Naive thymus-derived CD4-positive, alpha-beta T cell (primary cell): ENCODE measurements around the gene B4GAT1. TPM values are rescaled to one million over a fixed set of nuclear protein-coding genes. Genes with fewer than 3 reads are reported as not detected.
A peak's percentile ranks its signal among the peaks of the same experiment; 100 is the strongest.
"Not testable (repeated sequence)": the region's sequence is repeated elsewhere in the genome, so short reads cannot be mapped to it uniquely, and the experiment has no call there.

Experiments used
- ATAC-seq: fragments of 150-1000 bp; cut with Tn5 transposase; 2 replicates; pipeline ENCODE4 v1.10.0; 2021; ENCODE audit warnings: mild to moderate bottlenecking, moderate library complexity
- CTCF ChIA-PET: fragments of 350-600 bp; sonication (Branson Sonifier 250); formaldehyde crosslinking; loops from one replicate; lab custom pipeline; 2021; ENCODE audit warnings: antibody characterized with exemption; lab: Charles Lee
- POLR2A ChIA-PET: fragments of 350-600 bp; sonication (Branson Sonifier 250); formaldehyde crosslinking; loops from one replicate; lab custom pipeline; 2021; ENCODE audit warnings: antibody characterized with exemption, inconsistent platforms; lab: Charles Lee
- DNase-seq, 9 donors: peaks; one replicate each; pipeline versions ENCODE4 v3.0.0 to v3.0.0-alpha.2; 2020 to 2022; ENCODE audit warnings: mixed read lengths in 1 of 9
- H3K27ac ChIP-seq: one replicate; pipeline ENCODE4 v1.7.0; 2013; ENCODE audit warnings: mild to moderate bottlenecking, low read depth, low read length, moderate library complexity
- H3K27me3 ChIP-seq, 2 donors: one replicate each; pipeline ENCODE4 v1.7.0; 2013; ENCODE audit warnings: low read length in 2 of 2, mild to moderate bottlenecking in 2 of 2, moderate library complexity in 2 of 2; ENCODE audit not compliant: control insufficient read depth in 2 of 2, insufficient read depth in 2 of 2
- H3K36me3 ChIP-seq, 3 experiments: 1 replicate in 2 of 3; 2 replicates in 1 of 3; pipeline ENCODE4 v1.7.0; 2013; ENCODE audit warnings: low read length in 3 of 3, mild to moderate bottlenecking in 3 of 3, moderate library complexity in 1 of 3; ENCODE audit not compliant: insufficient read depth in 3 of 3, control insufficient read depth in 2 of 3
- H3K4me1 ChIP-seq, 2 donors: one replicate each; pipeline ENCODE4 v1.7.0; 2013; ENCODE audit warnings: low read length in 2 of 2, mild to moderate bottlenecking in 2 of 2, moderate library complexity in 1 of 2; ENCODE audit not compliant: control insufficient read depth in 2 of 2, insufficient read depth in 2 of 2
- H3K4me3 ChIP-seq: 2 replicates; pipeline ENCODE4 v1.7.0; 2013; ENCODE audit warnings: mild to moderate bottlenecking, low read length
- H3K9me3 ChIP-seq, 3 experiments: 1 replicate in 2 of 3; 2 replicates in 1 of 3; pipeline ENCODE4 v1.7.0; 2013; ENCODE audit warnings: low read length in 3 of 3; ENCODE audit not compliant: control insufficient read depth in 2 of 3
- H3K27ac Mint-ChIP-seq, 9 donors: one replicate each; pipeline ENCODE4 v1.8.0; 2020 to 2022; ENCODE audit warnings: mixed read lengths in 9 of 9, mild to moderate bottlenecking in 8 of 9, moderate library complexity in 5 of 9, inconsistent platforms in 2 of 9
- H3K27me3 Mint-ChIP-seq, 5 donors: one replicate each; pipeline ENCODE4 v1.8.0; 2021 to 2022; ENCODE audit warnings: mixed read lengths in 5 of 5, mild to moderate bottlenecking in 1 of 5
- H3K36me3 Mint-ChIP-seq, 5 donors: one replicate each; pipeline ENCODE4 v1.8.0; 2020 to 2022; ENCODE audit warnings: mixed read lengths in 5 of 5, mild to moderate bottlenecking in 3 of 5, inconsistent platforms in 1 of 5
- H3K4me1 Mint-ChIP-seq, 7 donors: one replicate each; pipeline ENCODE4 v1.8.0; 2020 to 2022; ENCODE audit warnings: mixed read lengths in 7 of 7, mild to moderate bottlenecking in 3 of 7, inconsistent platforms in 1 of 7
- H3K4me3 Mint-ChIP-seq, 10 donors: one replicate each; pipeline ENCODE4 v1.8.0; 2020 to 2022; ENCODE audit warnings: mild to moderate bottlenecking in 10 of 10, mixed read lengths in 10 of 10, moderate library complexity in 6 of 10, inconsistent platforms in 2 of 10
- H3K9me3 Mint-ChIP-seq, 11 donors: one replicate each; pipeline ENCODE4 v1.8.0; 2020 to 2022; ENCODE audit warnings: mixed read lengths in 11 of 11, mild to moderate bottlenecking in 4 of 11, inconsistent platforms in 1 of 11, moderate library complexity in 1 of 11
- intact Hi-C, 2 donors: fragments of 100-400 bp; cut with micrococcal nuclease; formaldehyde crosslinking; loops; one replicate each; pipeline ENCODE4 v1.15.1; 2023
- polyA plus RNA-seq, 2 donors: library from polyadenylated mRNA; unstranded; fragments of 300-500 nt; fragmentation: Illumina TruSeq; gene quantifications; one replicate each; pipeline ENCODE4 v1.2.3, GENCODE V29; 2021
- total RNA-seq, 6 experiments: library from RNA in 5 of 6; stranded (reverse) in 5 of 6; gene quantifications; 1 replicate in 5 of 6; 2 replicates in 1 of 6; pipeline ENCODE4 v1.2.3 and lab custom pipeline; 2021 to 2026

The B4GAT1 gene
- total and polyA plus RNA-seq, 7 experiments from 2014 or later = 2.2 to 18.2 (median 10.3) TPM

GRCh38 chr11:66360406-66361073 lies 13.1 kb upstream of the B4GAT1 start:
- ChIA-PET CTCF (interaction anchor here (1.3 kb wide), 1 partner anchor 26 kb away, joined by 6 read pairs; no protein-coding TSS in a partner anchor), POLR2A (interaction anchor here (1.2 to 2.3 kb wide), 2 partner anchors 10 to 13 kb away, joined by 3 to 8 read pairs; partner anchors contain the start of gene B4GAT1)
- intact Hi-C loops = no loop called here
- H3K27ac ChIP-seq = no peak overlapping the region
- Mint-ChIP-seq H3K27me3 (no peaks in the 10 kb centered on the region), H3K27ac (peak overlapping the region in 1 of 9 donors; percentile 62), H3K4me1 (peaks cover 0 to 3% (median 0%) of the 10 kb centered on the region in 7 donors), H3K36me3 (peaks cover 0 to 3% (median 0%) of the 10 kb centered on the region in 5 donors), H3K4me3 (no peak overlapping the region), H3K9me3 (no peaks in the 10 kb centered on the region)
- H3K27me3 ChIP-seq = no peaks in the 10 kb centered on the region
- ATAC-seq (no peak), DNase-seq (no peak)
- no peak overlapping the region for H3K4me3 ChIP-seq
- H3K36me3 ChIP-seq = peaks cover 0 to 13% (median 0%) of the 10 kb centered on the region in 3 experiments
- no peaks in the 10 kb centered on the region for H3K4me1 ChIP-seq
- H3K9me3 ChIP-seq = no peaks in the 10 kb centered on the region

DNA sequence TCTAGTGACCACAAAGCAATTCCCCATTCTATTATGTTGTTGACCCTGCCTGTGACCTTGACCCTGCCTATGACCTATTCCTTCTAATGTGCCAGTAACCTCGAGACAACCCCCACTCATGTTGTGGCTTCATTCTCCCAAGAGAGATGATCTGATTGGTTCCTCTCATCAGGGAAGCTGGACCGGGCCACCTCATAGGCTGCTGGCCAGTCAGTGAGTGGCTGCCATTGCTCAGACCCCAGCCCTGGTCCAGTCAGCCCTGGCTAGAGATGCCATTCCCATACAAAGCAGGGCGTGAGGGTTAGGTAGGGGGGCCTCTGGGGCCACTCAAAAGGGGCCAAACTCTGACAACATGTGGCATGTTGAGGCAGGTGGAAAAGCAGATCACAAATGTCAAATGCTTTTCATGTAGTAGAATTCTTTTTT lies 12.2 kb upstream of the B4GAT1 start:
- no peak overlapping the region for H3K4me3 Mint-ChIP-seq
- H3K27me3 ChIP-seq = no peaks in the 10 kb centered on the region
- no peak overlapping the region for H3K4me3 ChIP-seq
- POLR2A ChIA-PET = no interaction called here
- no peak for DNase-seq
- no peak overlapping the region for H3K27ac ChIP-seq
- no peaks in the 10 kb centered on the region for H3K4me1 ChIP-seq
- H3K27me3 Mint-ChIP-seq = no peaks in the 10 kb centered on the region
- ATAC-seq = no peak
- H3K4me1 Mint-ChIP-seq = peaks cover 0 to 3% (median 0%) of the 10 kb centered on the region in 7 donors
- H3K9me3 ChIP-seq = no peaks in the 10 kb centered on the region
- peaks cover 0 to 3% (median 0%) of the 10 kb centered on the region in 5 donors for H3K36me3 Mint-ChIP-seq
- H3K27ac Mint-ChIP-seq = peak overlapping the region in 3 of 9 donors; percentile 19 to 74 (median 28)
- CTCF ChIA-PET = no interaction called here
- intact Hi-C loops = no loop called here
- no peaks in the 10 kb centered on the region for H3K9me3 Mint-ChIP-seq
- H3K36me3 ChIP-seq = peaks cover 0 to 13% (median 0%) of the 10 kb centered on the region in 3 experiments

DNA sequence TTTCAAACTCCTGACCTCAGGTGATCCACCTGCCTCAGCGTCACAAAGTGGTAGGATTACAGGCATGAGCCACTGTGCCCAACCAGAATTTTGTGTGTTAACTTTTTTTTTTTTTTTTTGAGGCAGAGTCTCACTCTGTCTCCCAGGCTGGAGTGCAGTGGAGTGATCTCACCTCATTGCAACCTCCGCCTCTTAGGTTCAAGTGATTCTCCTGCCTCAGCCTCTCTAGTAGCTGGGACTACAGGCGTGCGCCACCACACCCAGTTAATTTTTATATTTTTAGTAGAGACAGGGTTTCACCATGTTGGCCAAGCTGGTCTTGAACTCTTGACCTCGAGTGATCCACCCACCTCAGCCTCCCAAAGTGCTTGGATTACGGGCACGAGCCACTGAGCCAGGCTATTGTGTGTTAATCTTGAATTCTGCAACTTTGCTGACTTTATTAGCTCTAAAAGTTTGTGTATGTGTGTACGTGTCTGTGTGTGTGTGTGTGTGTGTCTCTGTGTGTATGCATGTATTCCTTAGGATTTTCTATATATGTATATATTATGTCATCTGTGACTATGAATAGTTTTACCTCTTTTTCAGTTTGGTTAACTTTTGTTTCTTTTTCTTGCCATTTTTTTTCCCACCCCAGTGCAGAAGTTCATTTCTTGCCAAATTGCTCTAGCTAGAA lies 3.3 kb upstream of the B4GAT1 start:
- ChIA-PET POLR2A (interaction anchor here (7.8 kb wide), 1 partner anchor 20 kb away, joined by 58 read pairs; the partner anchor contains the start of gene SLC29A2), CTCF (interaction anchor here (0.7 to 1.4 kb wide), 3 partner anchors 15 to 135 kb away, joined by 3 to 4 read pairs (median 4); partner anchors contain the start of gene CD248)
- H3K4me3 ChIP-seq, H3K9me3 Mint-ChIP-seq, H3K4me3 Mint-ChIP-seq, H3K27me3 Mint-ChIP-seq, intact Hi-C loops, H3K27me3 ChIP-seq, H3K36me3 ChIP-seq, ATAC-seq, H3K27ac ChIP-seq, H3K9me3 ChIP-seq, DNase-seq: not testable (repeated sequence)
- peak overlapping the region in 2 of 9 donors; percentile 33 to 58 for H3K27ac Mint-ChIP-seq
- peaks cover 10 to 19% of the 10 kb centered on the region in 2 donors for H3K4me1 ChIP-seq
- peaks cover 0 to 35% (median 23%) of the 10 kb centered on the region in 7 donors for H3K4me1 Mint-ChIP-seq
- peaks cover 0 to 15% (median 9%) of the 10 kb centered on the region in 5 donors for H3K36me3 Mint-ChIP-seq

DNA sequence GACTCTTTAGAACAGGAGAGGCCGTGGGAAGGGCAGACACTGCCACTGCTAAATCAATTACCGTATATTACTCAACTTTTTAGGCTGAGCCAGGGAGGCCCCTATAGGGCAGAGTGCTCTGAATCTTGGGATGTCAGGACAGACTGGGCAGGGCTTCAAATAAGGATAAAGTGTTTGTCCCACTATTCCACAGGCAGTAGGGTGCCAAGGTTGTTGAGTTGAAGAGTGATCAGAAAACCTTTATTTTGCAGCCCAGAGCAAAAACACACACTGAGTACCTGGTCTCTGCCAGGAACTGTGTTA lies 1.6 kb upstream of the B4GAT1 start:
- Mint-ChIP-seq H3K9me3 (peaks cover 0 to 10% (median 0%) of the 10 kb centered on the region in 11 donors), H3K4me1 (peaks cover 10 to 52% (median 40%) of the 10 kb centered on the region in 7 donors), H3K27me3 (peaks cover 0 to 4% (median 0%) of the 10 kb centered on the region in 5 donors), H3K27ac (peak overlapping the region in 7 of 9 donors; percentile 18 to 100 (median 73)), H3K4me3 (peak overlapping the region; percentile 5 to 98 (median 94)), H3K36me3 (peaks cover 0 to 12% (median 4%) of the 10 kb centered on the region in 5 donors)
- no peaks in the 10 kb centered on the region for H3K9me3 ChIP-seq
- ATAC-seq = no peak
- H3K36me3 ChIP-seq = peaks cover 0 to 5% (median 0%) of the 10 kb centered on the region in 3 experiments
- peaks cover 21 to 28% of the 10 kb centered on the region in 2 donors for H3K4me1 ChIP-seq
- no peak overlapping the region for H3K4me3 ChIP-seq
- ChIA-PET CTCF (interaction anchor here (1.2 kb wide), 1 partner anchor 14 kb away, joined by 3 read pairs; no protein-coding TSS in a partner anchor), POLR2A (interaction anchor here (1.3 to 7.8 kb wide), 4 partner anchors 21 to 37 kb away, joined by 4 to 68 read pairs (median 33); partner anchors contain the start of genes CD248 and SLC29A2)
- intact Hi-C loops = loop anchor here in 1 of 2 donors (5.0 kb wide), 2 partner anchors 38 to 82 kb away; partner anchors contain the start of gene RAB1B
- H3K27ac ChIP-seq = no peak overlapping the region
- H3K27me3 ChIP-seq = no peaks in the 10 kb centered on the region
- DNase-seq = no peak

GRCh38 chr11:66346476-66347424 lies 679 bp downstream of the B4GAT1 start:
- Histone ChIP-seq H3K36me3 (peaks cover 0 to 17% (median 4%) of the 10 kb centered on the region in 3 experiments), H3K4me3 (peak overlapping the region; percentile 84), H3K4me1 (peaks cover 30 to 36% of the 10 kb centered on the region in 2 donors), H3K27ac (peak overlapping the region; percentile 92), H3K27me3 (no peaks in the 10 kb centered on the region), H3K9me3 (no peaks in the 10 kb centered on the region)
- Mint-ChIP-seq H3K27me3 (peaks cover 0 to 4% (median 0%) of the 10 kb centered on the region in 5 donors), H3K4me1 (peaks cover 25 to 63% (median 55%) of the 10 kb centered on the region in 7 donors), H3K4me3 (peak overlapping the region; percentile 94 to 98 (median 96)), H3K36me3 (peaks cover 3 to 14% (median 11%) of the 10 kb centered on the region in 5 donors), H3K9me3 (peaks cover 0 to 10% (median 0%) of the 10 kb centered on the region in 11 donors), H3K27ac (peak overlapping the region; percentile 91 to 98 (median 96))
- ChIA-PET CTCF (interaction anchor here (3.2 to 5.7 kb wide), 2 partner anchors 35 to 40 kb away, joined by 14 to 40 read pairs; no protein-coding TSS in a partner anchor), POLR2A (interaction anchor here (0.5 to 7.8 kb wide), 13 partner anchors 11 to 1569 kb away, joined by 3 to 68 read pairs (median 4); partner anchors contain the start of genes CD248, RIN1, SLC29A2 and YIF1A)
- peak in 1 of 9 donors; percentile 37 for DNase-seq
- intact Hi-C loops = loop anchor here in 1 of 2 donors (5.0 kb wide), 2 partner anchors 41 to 79 kb away; partner anchors contain the start of gene RAB1B
- ATAC-seq = no peak
